K562 (cell line): ENCODE data around the gene SNPH. TPM values are rescaled to one million over a fixed set of nuclear protein-coding genes. Genes with fewer than 3 reads are reported as not detected.

Experiments
- ATAC-seq: fragments of 200-7000 bp; cut with Tn5 transposase; 3 replicates; pipeline ENCODE4 v1.9.1; 2020; ENCODE audit warnings: moderate library complexity
- BruUV-seq: library from RNA; stranded (reverse); fragments of 400-500 nt; replicated peaks from 2 replicates; lab custom pipeline; 2021; lab: Mats Ljungman, UMichigan
- CTCF ChIA-PET: fragments of 300-600 bp; formaldehyde crosslinking; extraction: SDS; loops from one replicate; lab custom pipeline; 2021; ENCODE audit warnings: low intra/inter-chr PET ratio; lab: Yijun Ruan, JAX
- POLR2A ChIA-PET: fragments of 300-600, 350-650 bp; sonication (Branson Sonifier 250); formaldehyde crosslinking; extraction: SDS; loops from one replicate; lab custom pipeline; 2021; ENCODE audit warnings: antibody characterized with exemption, inconsistent platforms; lab: Yijun Ruan, JAX
- DNase-seq, 4 experiments: peaks; one replicate each; pipeline versions ENCODE4 v3.0.0 to v3.0.0-alpha.2; 2011 to 2018; ENCODE audit warnings: low spot score in 3 of 4, mixed read lengths in 3 of 4; ENCODE audit errors: extremely low read depth in 1 of 4
- FAIRE-seq: peaks from 2 replicates; lab custom pipeline; 2011; peaks lifted over from hg19 to GRCh38; lab: Jason Lieb, UNC
- H2AFZ ChIP-seq: 2 replicates; pipeline ENCODE4 v1.6.0; 2011; ENCODE audit warnings: low read depth, low read length, control low read depth, inconsistent platforms
- H3K27ac ChIP-seq: fragments of 200-600 bp; 3 replicates; pipeline ENCODE4 v1.8.0; 2011; ENCODE audit warnings: low read depth, mild to moderate bottlenecking, control low read depth, inconsistent platforms, low read length, moderate library complexity, mixed read lengths; ENCODE audit errors: extremely low read depth
- H3K27me3 ChIP-seq, 2 experiments: fragments of 300-600 bp in 1 of 2; 2 replicates in 1 of 2; 3 replicates in 1 of 2; pipeline versions ENCODE4 v1.6.0 to v1.8.0; 2011; ENCODE audit warnings: inconsistent platforms in 2 of 2, low read length in 2 of 2, mild to moderate bottlenecking in 1 of 2, mixed read lengths in 1 of 2, moderate library complexity in 1 of 2; ENCODE audit not compliant: control insufficient read depth in 2 of 2, insufficient read depth in 2 of 2
- H3K36me3 ChIP-seq: fragments of 300-600 bp; 3 replicates; pipeline ENCODE4 v1.8.0; 2011; ENCODE audit warnings: mild to moderate bottlenecking, low read length, inconsistent platforms; ENCODE audit not compliant: control insufficient read depth, insufficient read depth
- H3K4me1 ChIP-seq, 2 experiments: fragments of 200-600 bp in 1 of 2; replicated peaks in 1 of 2; 2 replicates in 1 of 2; 3 replicates in 1 of 2; pipeline versions ENCODE4 v1.5.1 to v1.8.0; 2011; ENCODE audit warnings: inconsistent platforms in 2 of 2, low read length in 2 of 2, mild to moderate bottlenecking in 1 of 2, mixed read lengths in 1 of 2, moderate library complexity in 1 of 2; ENCODE audit not compliant: control insufficient read depth in 2 of 2, insufficient read depth in 2 of 2
- H3K4me2 ChIP-seq: 2 replicates; pipeline ENCODE4 v1.6.1; 2011; ENCODE audit warnings: low read length, control low read depth, inconsistent platforms, mixed read lengths; ENCODE audit not compliant: insufficient read depth
- H3K4me3 ChIP-seq: fragments of 200-600 bp; sonication (generic), shearing (Covaris generic); 2 replicates; pipeline ENCODE4 v1.5.1; 2016; ENCODE audit warnings: control low read depth, inconsistent platforms
- H3K79me2 ChIP-seq: fragments of 200-600 bp; 3 replicates; pipeline ENCODE4 v1.8.0; 2011; ENCODE audit warnings: low read length, inconsistent platforms; ENCODE audit not compliant: control insufficient read depth, insufficient read depth
- H3K9ac ChIP-seq, 2 experiments: 2 replicates each; pipeline versions ENCODE4 v1.6.0 to v1.6.1; 2011; ENCODE audit warnings: low read depth in 2 of 2, low read length in 2 of 2, control low read depth in 1 of 2, inconsistent platforms in 1 of 2, mild to moderate bottlenecking in 1 of 2, mixed read lengths in 1 of 2; ENCODE audit not compliant: insufficient read depth in 1 of 2
- H3K9me1 ChIP-seq: one replicate; pipeline ENCODE4 v1.6.0; 2011; ENCODE audit warnings: inconsistent platforms, mild to moderate bottlenecking, low read length, moderate library complexity; ENCODE audit not compliant: control insufficient read depth, insufficient read depth
- H3K9me3 ChIP-seq: replicated peaks from 2 replicates; pipeline ENCODE4 v1.5.1; 2011; ENCODE audit warnings: low read depth, low read length, inconsistent platforms; ENCODE audit not compliant: control insufficient read depth, insufficient read depth
- H4K20me1 ChIP-seq: replicated peaks from 2 replicates; pipeline ENCODE4 v1.6.1; 2011; ENCODE audit warnings: low read length, inconsistent platforms, mixed read lengths; ENCODE audit not compliant: control insufficient read depth, insufficient read depth
- CLOCK ChIP-seq: fragments of 250-450 bp; sonication (Bioruptor Pico); IDR thresholded peaks from 2 replicates; pipeline ENCODE4 v1.4.0; 2020; ENCODE audit warnings: mild to moderate bottlenecking, moderate library complexity, borderline replicate concordance
- DLX4 ChIP-seq: fragments of 250-450 bp; sonication (Bioruptor Pico); IDR thresholded peaks from 2 replicates; pipeline ENCODE4 v1.6.1; 2021; ENCODE audit warnings: mild to moderate bottlenecking
- HMGN3 ChIP-seq: IDR thresholded peaks from 2 replicates; pipeline ENCODE4 v1.6.1; 2011; ENCODE audit warnings: borderline replicate concordance, low read depth, mild to moderate bottlenecking, mixed read lengths, low read length; ENCODE audit not compliant: insufficient read length; ENCODE audit errors: extremely low read depth
- NFIX ChIP-seq: fragments of 250-450 bp; sonication (Bioruptor Pico); IDR thresholded peaks from 2 replicates; pipeline ENCODE4 v1.4.0; 2020; ENCODE audit warnings: low read depth, mild to moderate bottlenecking, moderate library complexity
- PHTF2 ChIP-seq: fragments of 250-450 bp; sonication (Bioruptor Pico); IDR thresholded peaks from 2 replicates; pipeline ENCODE4 v1.5.0; 2021; ENCODE audit warnings: mild to moderate bottlenecking
- RB1 ChIP-seq: fragments of 450-650 bp; IDR thresholded peaks from 2 replicates; pipeline ENCODE4 v1.6.1; 2017; ENCODE audit warnings: low read depth, mild to moderate bottlenecking
- SIN3B ChIP-seq: fragments of 450-650 bp; IDR thresholded peaks from 2 replicates; pipeline ENCODE4 v1.6.1; 2017; ENCODE audit warnings: low read depth, mild to moderate bottlenecking, moderate library complexity
- SUPT5H ChIP-seq: fragments of 450-650 bp; IDR thresholded peaks from 2 replicates; pipeline ENCODE4 v1.6.1; 2016
- ZNF133 ChIP-seq: fragments of 250-450 bp; sonication (Bioruptor Pico); IDR thresholded peaks from 2 replicates; pipeline ENCODE4 v1.4.0; 2020; ENCODE audit warnings: mild to moderate bottlenecking
- ZNF274 ChIP-seq: IDR thresholded peaks from 2 replicates; pipeline ENCODE4 v1.6.1; 2011; ENCODE audit warnings: low read depth, mild to moderate bottlenecking, low read length, moderate library complexity, borderline replicate concordance
- ZNF311 ChIP-seq: fragments of 250-450 bp; sonication (Bioruptor Pico); IDR thresholded peaks from 2 replicates; pipeline ENCODE4 v1.4.0; 2020; ENCODE audit warnings: mild to moderate bottlenecking, moderate library complexity
- ZNF41 ChIP-seq: fragments of 250-450 bp; sonication (Bioruptor Pico); conservative IDR thresholded peaks from 2 replicates; pipeline ENCODE4 v1.4.0; 2020; ENCODE audit warnings: mild to moderate bottlenecking
- in situ Hi-C: fragments of 300-500 bp; cut with MboI; formaldehyde crosslinking; loops from 4 replicates; pipeline ENCODE4 v1.15.0; 2018; ENCODE audit warnings: inconsistent platforms, mixed read lengths
- intact Hi-C: fragments of 100-400 bp; cut with micrococcal nuclease; formaldehyde crosslinking; loops from 2 replicates; pipeline ENCODE4 v1.14.2; 2022
- polyA plus RNA-seq, 8 experiments: library from polyadenylated mRNA; depleted of rRNA in 4 of 8; stranded (reverse) in 5 of 8; unstranded in 3 of 8; fragments of >200 nt; fragmentation: Nextera tagmentation in 2 of 8; fragmentation: Illumina TruSeq in 1 of 8; extraction: Ambion mirVana in 2 of 8; extraction: Trizol in 1 of 8; gene quantifications; 2 replicates each; pipeline versions ENCODE4 v1.2.1 to v1.2.3, GENCODE V29; 2011 to 2014; ENCODE audit warnings: inconsistent platforms in 1 of 8, missing spikeins in 1 of 8
- total RNA-seq, 7 experiments: library from RNA; depleted of rRNA in 6 of 7; stranded (reverse); fragments of >200 nt in 6 of 7; fragmentation: Illumina TruSeq in 2 of 7; extraction: Trizol in 2 of 7; gene quantifications; 2 replicates each; pipeline versions ENCODE4 v1.2.1 to v1.2.3, GENCODE V29; 2011 to 2021; ENCODE audit warnings: low replicate concordance in 1 of 7
- TF ChIP-seq, protein P1 (sequence below): fragments of 250-450 bp; sonication (Bioruptor Pico); IDR thresholded peaks from 2 replicates; pipeline ENCODE4 v1.8.0; 2021; ENCODE audit warnings: moderate library complexity, mild to moderate bottlenecking, inconsistent platforms
- TF ChIP-seq, protein P2 (sequence below): fragments of 450-650 bp; IDR thresholded peaks from 2 replicates; pipeline ENCODE4 v1.6.1; 2017; ENCODE audit warnings: antibody characterized with exemption, mild to moderate bottlenecking

Gene SNPH
- total and polyA plus RNA-seq, 9 of the 15 experiments (the other 6 are each of a cell fraction or from before 2014, with no cell fraction given): 0.03 to 4.2 (median 1.4) TPM

GRCh38 chr20:1353956-1354355, 87.9 kb downstream of the SNPH start:
- no peaks in the 10 kb centered on the region for H3K9me3 ChIP-seq
- H3K79me2 ChIP-seq: no peaks in the 10 kb centered on the region
- ChIA-PET POLR2A (no interaction called here), CTCF (no interaction called here)
- BruUV-seq: no TSS peak
- TF ChIP-seq, protein P1, sequence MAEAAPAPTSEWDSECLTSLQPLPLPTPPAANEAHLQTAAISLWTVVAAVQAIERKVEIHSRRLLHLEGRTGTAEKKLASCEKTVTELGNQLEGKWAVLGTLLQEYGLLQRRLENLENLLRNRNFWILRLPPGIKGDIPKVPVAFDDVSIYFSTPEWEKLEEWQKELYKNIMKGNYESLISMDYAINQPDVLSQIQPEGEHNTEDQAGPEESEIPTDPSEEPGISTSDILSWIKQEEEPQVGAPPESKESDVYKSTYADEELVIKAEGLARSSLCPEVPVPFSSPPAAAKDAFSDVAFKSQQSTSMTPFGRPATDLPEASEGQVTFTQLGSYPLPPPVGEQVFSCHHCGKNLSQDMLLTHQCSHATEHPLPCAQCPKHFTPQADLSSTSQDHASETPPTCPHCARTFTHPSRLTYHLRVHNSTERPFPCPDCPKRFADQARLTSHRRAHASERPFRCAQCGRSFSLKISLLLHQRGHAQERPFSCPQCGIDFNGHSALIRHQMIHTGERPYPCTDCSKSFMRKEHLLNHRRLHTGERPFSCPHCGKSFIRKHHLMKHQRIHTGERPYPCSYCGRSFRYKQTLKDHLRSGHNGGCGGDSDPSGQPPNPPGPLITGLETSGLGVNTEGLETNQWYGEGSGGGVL: no peak
- TF ChIP-seq RB1 (no peak), CLOCK (CRISPR knock-in tag) (no peak), NFIX (no peak), ZNF311 (CRISPR knock-in tag) (no peak), ZNF133 (CRISPR knock-in tag) (no peak), ZNF274 (no peak), PHTF2 (CRISPR knock-in tag) (no peak), SUPT5H (no peak), SIN3B (no peak), ZNF41 (CRISPR knock-in tag) (no peak), HMGN3 (no peak), DLX4 (CRISPR knock-in tag) (no peak)
- TF ChIP-seq, protein P2, sequence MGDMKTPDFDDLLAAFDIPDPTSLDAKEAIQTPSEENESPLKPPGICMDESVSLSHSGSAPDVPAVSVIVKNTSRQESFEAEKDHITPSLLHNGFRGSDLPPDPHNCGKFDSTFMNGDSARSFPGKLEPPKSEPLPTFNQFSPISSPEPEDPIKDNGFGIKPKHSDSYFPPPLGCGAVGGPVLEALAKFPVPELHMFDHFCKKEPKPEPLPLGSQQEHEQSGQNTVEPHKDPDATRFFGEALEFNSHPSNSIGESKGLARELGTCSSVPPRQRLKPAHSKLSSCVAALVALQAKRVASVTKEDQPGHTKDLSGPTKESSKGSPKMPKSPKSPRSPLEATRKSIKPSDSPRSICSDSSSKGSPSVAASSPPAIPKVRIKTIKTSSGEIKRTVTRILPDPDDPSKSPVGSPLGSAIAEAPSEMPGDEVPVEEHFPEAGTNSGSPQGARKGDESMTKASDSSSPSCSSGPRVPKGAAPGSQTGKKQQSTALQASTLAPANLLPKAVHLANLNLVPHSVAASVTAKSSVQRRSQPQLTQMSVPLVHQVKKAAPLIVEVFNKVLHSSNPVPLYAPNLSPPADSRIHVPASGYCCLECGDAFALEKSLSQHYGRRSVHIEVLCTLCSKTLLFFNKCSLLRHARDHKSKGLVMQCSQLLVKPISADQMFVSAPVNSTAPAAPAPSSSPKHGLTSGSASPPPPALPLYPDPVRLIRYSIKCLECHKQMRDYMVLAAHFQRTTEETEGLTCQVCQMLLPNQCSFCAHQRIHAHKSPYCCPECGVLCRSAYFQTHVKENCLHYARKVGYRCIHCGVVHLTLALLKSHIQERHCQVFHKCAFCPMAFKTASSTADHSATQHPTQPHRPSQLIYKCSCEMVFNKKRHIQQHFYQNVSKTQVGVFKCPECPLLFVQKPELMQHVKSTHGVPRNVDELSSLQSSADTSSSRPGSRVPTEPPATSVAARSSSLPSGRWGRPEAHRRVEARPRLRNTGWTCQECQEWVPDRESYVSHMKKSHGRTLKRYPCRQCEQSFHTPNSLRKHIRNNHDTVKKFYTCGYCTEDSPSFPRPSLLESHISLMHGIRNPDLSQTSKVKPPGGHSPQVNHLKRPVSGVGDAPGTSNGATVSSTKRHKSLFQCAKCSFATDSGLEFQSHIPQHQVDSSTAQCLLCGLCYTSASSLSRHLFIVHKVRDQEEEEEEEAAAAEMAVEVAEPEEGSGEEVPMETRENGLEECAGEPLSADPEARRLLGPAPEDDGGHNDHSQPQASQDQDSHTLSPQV: no peak
- H2AFZ ChIP-seq: no peak overlapping the region
- H3K9ac ChIP-seq: no peak overlapping the region
- in situ Hi-C loops (no loop called here), intact Hi-C loops (no loop called here)
- no peaks in the 10 kb centered on the region for H3K27me3 ChIP-seq
- H3K9me1 ChIP-seq: no peaks in the 10 kb centered on the region
- FAIRE-seq (no peak), ATAC-seq (no peak), DNase-seq (no peak)
- H3K4me3 ChIP-seq: no peak overlapping the region
- H4K20me1 ChIP-seq: no peaks in the 10 kb centered on the region
- no peaks in the 10 kb centered on the region for H3K4me1 ChIP-seq
- no peak overlapping the region for H3K4me2 ChIP-seq
- H3K27ac ChIP-seq: no peak overlapping the region
- peaks cover 3% of the 10 kb centered on the region; the same call in 1 of the 3 replicates for H3K36me3 ChIP-seq
